GM19397 (cell line): Measurements from ENCODE around the gene PRAMEF33.
"Not testable (repeated sequence)": the region's sequence is repeated elsewhere in the genome, so short reads cannot be mapped to it uniquely, and the experiment has no call there.

Experiments used
- ATAC-seq: cut with Tn5 transposase; IDR thresholded peaks from one replicate; pipeline ENCODE4 v1.9.1; 2021; ENCODE audit warnings: mild to moderate bottlenecking, moderate library complexity; ENCODE audit not compliant: unreplicated experiment

The PRAMEF33 gene, protein sequence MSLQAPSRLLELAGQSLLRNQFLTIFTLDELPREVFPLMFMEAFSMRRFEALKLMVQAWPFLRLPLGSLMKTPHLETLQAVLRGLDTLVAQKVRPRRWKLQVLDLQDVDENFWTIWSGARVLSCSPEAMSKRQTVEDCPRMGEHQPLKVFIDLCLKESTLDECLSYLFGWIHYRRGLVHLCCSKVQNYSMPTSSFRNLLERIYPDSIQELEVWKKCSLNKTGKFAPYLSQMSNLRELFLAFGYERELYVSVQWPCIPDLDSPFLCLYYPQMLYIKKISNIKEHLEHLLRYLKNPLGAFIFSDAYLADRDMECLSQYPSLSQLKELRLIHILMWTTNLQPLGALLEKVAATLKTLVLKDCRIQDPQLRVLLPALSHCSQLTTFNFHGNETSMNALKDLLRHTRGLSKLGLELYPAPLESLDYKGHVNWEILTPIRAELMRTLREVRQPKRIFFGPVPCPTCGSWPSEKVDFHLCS

DNA sequence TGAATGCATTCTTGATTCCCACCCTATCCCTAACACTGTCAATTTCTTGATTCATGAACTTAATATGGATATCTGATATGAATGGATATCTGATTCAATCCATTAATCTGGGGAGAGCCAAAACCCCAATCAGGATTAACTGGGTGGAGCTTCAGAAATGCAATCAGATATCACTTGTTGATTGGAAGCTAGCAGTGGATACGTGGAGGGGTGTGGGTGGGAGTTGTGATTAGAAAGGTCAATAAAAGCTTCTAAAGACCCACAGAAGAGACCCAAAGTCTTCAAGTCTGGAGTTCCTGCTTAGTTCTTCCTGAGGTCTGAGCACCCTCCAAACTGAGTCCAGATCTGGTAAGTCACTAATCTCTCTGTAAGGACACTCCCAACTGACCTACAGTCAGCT, at the start of gene PRAMEF33:
TSS of gene PRAMEF33 (plus strand) at position 301 of the 400 bp plus-strand sequence. CDS start 2,416 bp downstream, outside the sequence.
- not testable (repeated sequence) for ATAC-seq

DNA sequence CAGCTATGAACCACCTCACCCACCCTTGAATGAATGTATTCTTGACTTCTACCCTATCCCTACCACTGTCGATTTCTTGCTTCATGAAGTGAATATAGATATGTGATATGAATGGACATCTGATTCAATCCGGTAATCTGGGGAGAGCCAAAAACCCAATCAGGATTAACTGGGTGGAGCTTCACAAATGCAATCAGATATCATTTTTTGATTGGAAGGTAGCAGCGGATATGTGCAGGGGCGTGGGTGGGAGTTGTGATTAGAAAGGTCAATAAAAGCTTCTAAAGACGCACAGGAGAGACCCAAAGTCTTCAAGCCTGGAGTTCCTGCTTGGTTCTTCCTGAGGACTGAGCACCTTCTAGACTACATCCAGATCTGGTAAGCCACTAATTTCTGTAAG, 49.4 kb upstream of the PRAMEF33 start, which contains the start of gene PRAMEF5:
TSS of gene PRAMEF5 (plus strand) at position 301 of the 400 bp plus-strand sequence. CDS start 5,071 bp downstream, outside the sequence.
- not testable (repeated sequence) for ATAC-seq

DNA sequence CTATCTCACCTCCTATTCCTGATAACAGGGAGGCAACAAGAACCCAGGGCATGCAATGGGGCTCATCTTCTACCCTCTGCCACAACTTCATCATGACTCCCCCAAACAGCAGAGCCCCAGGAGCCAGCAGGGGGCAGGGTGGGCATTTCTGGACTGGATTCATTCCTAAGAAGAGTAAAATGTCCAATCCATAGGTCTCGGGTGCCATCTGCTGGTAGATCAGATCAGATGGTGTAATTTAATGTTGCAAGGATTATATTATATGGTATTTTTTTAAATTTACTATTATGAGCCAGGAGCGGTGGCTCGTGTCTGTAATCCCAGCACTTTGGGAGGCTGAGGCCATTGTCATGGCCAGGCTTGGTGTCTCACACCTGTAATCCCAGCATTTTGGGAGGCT, 38.2 kb upstream of the PRAMEF33 start:
- ATAC-seq: not testable (repeated sequence)

DNA sequence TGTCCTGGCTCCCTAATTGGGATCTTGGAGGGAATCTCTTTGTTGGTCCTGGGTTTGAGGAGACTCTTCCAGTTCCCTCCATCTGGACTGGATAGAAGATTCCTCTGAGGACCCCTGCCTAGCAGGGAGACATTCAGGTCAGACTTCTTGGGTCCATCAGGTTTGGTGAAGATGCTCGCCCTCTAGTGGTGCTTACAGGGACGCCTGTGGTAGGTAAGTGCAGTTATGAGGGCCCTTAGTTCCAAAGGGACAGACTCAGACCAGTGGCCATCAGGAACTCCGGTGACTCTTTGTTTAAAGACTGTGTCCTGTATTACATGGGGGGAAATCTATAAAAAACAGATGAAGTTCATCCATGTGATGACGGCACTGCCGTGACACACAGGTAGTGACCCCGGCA, 26.3 kb upstream of the PRAMEF33 start:
- not testable (repeated sequence) for ATAC-seq

DNA sequence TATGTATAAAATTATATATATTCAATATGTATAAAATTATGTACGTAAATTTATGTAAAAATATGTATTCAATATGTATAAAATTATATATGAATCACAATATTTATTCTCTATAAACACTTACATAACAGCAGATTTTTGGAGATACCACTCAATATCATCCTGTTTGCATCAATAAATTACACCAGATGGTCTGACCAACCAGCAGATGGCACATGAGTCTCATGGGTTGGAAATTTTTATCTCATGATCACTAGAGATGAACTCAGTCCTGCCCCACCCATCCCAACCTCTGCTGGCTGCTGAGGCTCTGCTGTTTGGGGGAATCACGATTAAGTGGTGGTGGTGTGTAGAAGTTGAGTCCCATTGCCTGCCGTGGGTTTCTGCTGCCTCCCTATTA, 23.7 kb upstream of the PRAMEF33 start:
- ATAC-seq: not testable (repeated sequence)

DNA sequence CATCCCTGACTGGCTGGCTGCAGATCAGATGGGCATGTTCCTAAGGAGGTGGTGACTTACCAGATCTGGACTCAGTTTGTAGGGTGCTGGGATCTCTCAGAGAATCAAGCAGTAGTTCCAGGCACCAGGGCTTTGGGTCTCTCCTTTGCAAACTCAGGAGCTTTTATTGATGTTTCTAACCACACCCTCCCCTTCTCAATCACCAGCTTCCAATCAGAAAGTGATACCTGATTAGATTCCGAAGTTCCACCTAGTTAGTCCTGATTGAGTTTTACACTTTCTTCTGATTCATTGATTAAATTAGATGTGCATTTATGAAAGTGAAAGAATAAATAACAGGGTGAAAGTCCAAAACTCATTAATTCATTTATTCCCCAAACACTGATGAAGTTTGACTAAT, 18.3 kb upstream of the PRAMEF33 start, which contains the start of gene PRAMEF8:
TSS of gene PRAMEF8 (minus strand) at position 101 of the 400 bp plus-strand sequence. CDS start 1,046 bp downstream, outside the sequence.
- not testable (repeated sequence) for ATAC-seq

DNA sequence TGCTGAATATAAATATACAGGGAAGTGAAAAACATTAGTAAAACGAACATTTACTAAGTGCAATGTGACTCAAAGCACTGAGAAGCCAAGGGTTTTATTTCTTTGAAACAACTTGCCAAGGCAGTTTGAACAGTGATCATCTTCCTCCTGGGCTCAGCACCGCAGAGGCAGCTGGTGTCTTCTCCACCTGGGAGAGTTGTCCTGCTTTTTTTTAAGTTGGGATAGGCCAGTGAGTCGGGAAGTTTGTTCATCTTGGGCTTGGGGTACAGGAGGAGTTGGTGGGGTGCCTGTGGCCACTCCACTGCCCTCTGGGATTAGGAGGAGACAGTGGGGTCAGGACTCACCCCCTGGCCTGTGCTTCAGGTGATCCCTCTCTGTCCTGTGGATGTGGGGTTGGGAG, 14.3 kb upstream of the PRAMEF33 start:
- not testable (repeated sequence) for ATAC-seq

DNA sequence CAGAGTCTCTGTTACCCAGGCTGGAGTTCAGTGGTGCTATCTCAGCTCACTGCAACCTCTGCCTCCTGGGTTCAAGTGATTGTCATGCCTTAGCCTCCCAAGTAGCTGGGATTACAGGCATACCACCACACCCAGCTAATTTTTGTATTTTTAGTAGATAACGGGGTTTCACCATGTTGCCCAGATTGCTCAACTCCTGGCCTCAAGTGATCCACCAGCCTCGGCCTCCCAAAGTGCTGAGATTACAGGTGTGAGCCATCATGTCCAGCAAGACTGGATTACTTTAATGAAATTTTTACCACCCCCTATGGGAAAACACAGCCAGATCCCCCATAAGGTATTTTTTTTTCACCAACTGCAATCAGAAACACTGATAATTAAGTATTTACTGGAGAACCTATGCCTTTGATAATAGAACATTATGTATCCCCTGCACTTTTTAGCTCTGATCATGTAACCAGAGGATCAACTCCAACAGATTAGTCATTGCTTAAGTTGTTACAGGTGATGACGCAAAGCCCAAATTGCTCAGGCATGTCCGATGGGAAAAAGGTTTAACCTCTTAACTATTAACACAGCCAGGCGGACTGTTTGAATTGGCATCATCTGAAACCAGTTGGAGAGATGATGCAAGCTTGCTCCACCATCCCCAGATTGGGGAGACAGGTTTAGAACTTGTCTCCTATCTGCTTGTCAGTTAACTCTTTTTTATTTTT, 6.0 kb upstream of the PRAMEF33 start:
- ATAC-seq: not testable (repeated sequence)

DNA sequence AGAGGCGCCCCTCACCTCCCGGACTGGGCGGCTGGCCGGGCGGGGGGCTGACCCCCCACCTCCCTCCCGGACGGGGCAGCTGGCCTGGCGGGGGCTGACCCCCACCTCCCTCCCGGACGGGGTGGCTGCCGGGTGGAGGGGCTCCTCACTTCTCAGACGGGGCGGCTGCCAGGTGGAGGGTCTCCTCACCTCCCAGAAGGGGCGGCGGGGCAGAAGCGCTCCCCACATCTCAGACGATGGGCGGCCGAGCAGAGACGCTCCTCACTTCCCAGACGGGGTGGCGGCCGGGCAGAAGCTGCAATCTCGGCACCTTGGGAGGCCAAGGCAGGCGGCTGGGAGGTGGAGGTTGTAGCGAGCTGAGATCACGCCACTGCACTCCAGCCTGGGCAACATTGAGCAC, 4.6 kb upstream of the PRAMEF33 start:
- not testable (repeated sequence) for ATAC-seq

DNA sequence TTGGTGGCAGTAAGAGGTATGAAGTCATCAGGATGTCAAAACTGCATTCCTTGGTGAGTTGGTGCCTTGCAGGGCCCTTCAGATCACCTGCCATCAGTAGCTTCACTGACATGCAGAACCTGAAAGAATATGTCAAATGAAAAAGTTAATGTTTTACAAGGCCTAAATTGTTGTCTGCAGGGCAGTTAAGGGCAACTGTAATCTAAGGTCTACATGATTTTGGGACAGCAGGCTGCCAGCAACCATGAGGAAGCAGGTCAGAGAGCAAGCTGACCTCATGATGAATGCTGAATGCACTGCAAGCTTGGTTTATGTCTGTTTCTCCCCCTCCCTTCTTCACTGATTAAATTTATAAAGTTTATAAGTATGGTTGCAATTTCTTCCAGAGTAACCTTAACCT, 1.1 kb upstream of the PRAMEF33 start:
- ATAC-seq: not testable (repeated sequence)

DNA sequence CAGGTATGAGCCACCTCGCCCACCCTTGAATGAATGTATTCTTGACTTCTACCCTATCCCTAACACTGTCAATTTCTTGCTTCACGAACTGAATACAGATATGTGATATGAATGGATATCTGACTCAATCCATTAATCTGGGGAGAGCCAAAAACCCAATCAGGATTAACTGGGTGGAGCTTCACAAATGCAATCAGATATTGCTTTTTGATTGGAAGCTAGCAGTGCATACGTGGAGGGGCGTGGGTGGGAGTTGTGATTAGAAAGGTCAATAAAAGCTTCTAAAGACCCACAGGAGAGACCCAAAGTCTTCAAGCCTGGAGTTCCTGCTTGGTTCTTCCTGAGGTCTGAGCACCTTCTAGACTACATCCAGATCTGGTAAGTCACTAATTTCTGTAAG, 11.9 kb downstream of the PRAMEF33 start, which contains the start of gene PRAMEF15:
TSS of gene PRAMEF15 (plus strand) at position 301 of the 400 bp plus-strand sequence. CDS start 2,827 bp downstream, outside the sequence.
- not testable (repeated sequence) for ATAC-seq

DNA sequence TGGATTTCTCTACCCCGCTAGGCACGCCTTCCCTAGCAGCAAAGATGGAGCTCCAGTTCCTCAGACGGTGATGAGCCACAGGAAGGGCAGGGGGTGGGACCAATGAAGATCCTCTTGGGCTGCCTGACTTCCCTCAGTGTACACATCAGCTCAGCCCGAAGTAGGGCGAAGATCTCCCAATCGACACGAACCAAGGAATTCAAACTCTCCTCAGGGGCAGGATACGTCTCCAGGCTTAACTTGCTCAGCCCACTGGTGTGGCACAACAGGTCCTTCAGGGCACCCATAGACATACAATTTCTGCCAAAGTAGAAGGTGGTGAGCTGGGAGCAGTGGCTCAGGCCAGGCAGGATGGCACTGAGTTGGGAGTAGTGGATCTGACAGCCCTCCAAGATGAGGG, 39.2 kb downstream of the PRAMEF33 start:
- not testable (repeated sequence) for ATAC-seq

DNA sequence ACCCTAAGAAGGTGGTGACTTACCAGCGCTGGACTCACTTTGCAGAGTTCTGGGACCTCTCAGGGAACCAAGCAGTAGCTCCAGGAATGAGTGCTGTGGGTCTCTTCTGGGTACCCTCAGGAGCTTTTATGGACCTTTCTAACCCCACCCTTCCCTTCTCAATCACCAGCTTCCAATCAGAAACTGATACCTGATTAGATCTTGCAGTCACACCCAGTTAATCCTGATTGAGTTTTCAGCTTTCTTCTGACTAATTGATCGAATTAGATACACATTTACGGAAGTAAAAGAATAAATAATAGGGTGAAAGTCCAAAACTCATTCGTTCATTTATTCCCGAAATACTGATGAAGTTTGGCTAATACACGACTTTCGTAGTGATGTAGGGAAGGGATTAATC, 43.7 kb downstream of the PRAMEF33 start, which contains the start of gene PRAMEF14:
TSS of gene PRAMEF14 (minus strand) at position 101 of the 400 bp plus-strand sequence. CDS start 1,820 bp downstream, outside the sequence.
- not testable (repeated sequence) for ATAC-seq

DNA sequence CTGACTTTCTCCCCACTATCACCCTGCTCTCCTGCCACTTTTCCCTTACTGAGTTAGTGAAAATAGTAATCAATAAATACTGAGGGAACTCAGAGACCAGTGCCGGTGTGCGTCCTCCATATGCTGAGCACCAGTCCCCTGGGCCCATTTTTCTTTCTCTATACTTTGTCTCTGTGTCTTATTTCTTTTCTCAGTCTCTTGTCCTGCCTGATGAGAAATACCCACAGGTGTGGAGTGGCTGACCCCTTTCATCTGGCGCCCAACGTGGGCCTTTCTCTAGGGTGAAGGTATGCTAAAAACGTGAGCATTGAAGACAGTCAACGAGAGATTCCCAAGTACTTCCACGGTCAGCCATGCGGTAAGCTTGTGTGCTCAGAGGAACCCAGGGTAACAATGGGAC, 50.1 kb downstream of the PRAMEF33 start:
- not testable (repeated sequence) for ATAC-seq

DNA sequence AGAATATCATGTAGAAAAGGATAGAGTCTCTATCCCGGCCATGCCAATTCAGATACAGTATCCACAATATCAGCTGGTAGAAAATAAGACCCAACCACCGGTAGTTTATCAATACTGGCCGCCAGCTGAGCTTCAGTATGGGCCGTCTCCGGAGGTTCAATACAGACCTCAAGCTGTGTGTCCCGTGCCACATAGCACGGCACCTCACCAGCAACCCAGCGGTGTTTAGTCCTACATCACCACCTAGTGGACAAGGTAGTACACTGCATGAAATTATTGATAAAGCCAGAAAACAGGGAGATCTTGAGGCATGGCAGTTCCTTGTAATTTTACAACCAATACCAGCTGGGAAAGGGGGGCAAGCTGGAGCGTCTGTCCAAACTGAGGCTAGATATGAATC, 51.1 kb downstream of the PRAMEF33 start:
- ATAC-seq: not testable (repeated sequence)

DNA sequence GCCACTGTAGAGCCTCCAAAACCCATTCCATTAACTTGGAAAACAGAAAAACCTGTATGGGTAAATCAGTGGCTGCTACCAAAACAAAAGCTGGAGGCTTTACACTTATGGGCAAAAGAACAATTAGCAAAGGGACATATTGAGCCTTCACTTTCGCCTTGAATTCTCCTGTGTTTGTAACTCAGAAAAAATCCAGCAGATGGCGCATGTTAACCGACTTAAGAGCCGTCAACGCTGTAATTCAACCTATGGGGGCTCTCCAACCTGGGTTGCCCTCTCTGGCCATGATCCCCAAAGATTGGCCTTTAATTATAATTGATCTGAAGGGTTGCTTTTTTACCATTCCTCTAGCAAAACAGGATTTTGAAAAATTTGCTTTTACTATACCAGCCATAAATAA, 53.4 kb downstream of the PRAMEF33 start:
- ATAC-seq: not testable (repeated sequence)
